ENCODE results near the gene LARP1.

DNA sequence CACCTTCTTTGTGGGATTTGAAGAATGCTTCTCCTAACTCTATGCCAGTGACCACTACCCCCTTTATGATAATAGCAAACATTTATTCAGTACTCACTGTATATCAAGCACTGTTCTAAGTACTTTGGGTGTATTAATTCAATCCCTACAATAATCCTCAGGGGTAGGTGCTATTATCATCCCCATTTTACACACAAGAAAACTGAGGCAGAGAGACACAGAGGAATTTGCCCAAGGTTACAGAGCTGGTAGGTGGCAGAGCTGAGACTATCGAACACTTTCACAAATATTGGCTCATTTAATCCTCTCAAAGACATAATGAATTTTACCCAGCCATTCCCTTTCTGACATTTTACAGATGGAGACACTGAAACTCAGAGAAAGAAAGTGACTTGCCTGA, 9.8 kb upstream of the LARP1 start:
- TF ChIP-seq SIX5 (IDR thresholded peaks at IDR 0.05; ENCODE audit: low read depth, low read length, severe bottlenecking) (no peak), EZH2 (IDR thresholded peaks at IDR 0.05; ENCODE audit: borderline replicate concordance, control insufficient read depth, low read depth, low read length) (no peak)

Data from GM12878 (cell line).